ENCODE results near the gene ZDHHC17.
"Not testable (repeated sequence)": the region's sequence is repeated elsewhere in the genome, so short reads cannot be mapped to it uniquely, and the experiment has no call there.

Gene ZDHHC17

GRCh38 chr12:76763746-76764675, at the start of gene ZDHHC17:
Gene ZDHHC17 (plus strand): TSS chr12:76764115. CDS start chr12:76764237, 122 bp downstream.
- DNase-seq, result peak; percentile 82 to 91 (median 87)

GRCh38 chr12:76714415-76714814, 49.5 kb upstream of the ZDHHC17 start:
- DNase-seq, result no peak

GRCh38 chr12:76714861-76715260, 49.1 kb upstream of the ZDHHC17 start:
- DNase-seq, result no peak

- no peak for DNase-seq
Observed at GRCh38 chr12:76715332-76715731, 48.6 kb upstream of the ZDHHC17 start.

GRCh38 chr12:76717314-76717713, 46.6 kb upstream of the ZDHHC17 start:
- no peak for DNase-seq

- DNase-seq, result no peak
Observed at GRCh38 chr12:76719171-76720041, 44.5 kb upstream of the ZDHHC17 start.

- no peak for DNase-seq
Observed at GRCh38 chr12:76720068-76720467, 43.8 kb upstream of the ZDHHC17 start.

- DNase-seq, result no peak
Observed at GRCh38 chr12:76726626-76727025, 37.3 kb upstream of the ZDHHC17 start.

GRCh38 chr12:76732188-76732587, 31.7 kb upstream of the ZDHHC17 start:
- DNase-seq, result not testable (repeated sequence)

- not testable (repeated sequence) for DNase-seq
Observed at GRCh38 chr12:76737689-76738088, 26.2 kb upstream of the ZDHHC17 start.

- no peak for DNase-seq
Observed at GRCh38 chr12:76738824-76739579, 24.9 kb upstream of the ZDHHC17 start.

- no peak for DNase-seq
Observed at GRCh38 chr12:76739896-76740295, 24.0 kb upstream of the ZDHHC17 start.

- no peak for DNase-seq
Observed at GRCh38 chr12:76740501-76740900, 23.4 kb upstream of the ZDHHC17 start.

GRCh38 chr12:76745343-76745742, 18.6 kb upstream of the ZDHHC17 start:
- DNase-seq, result no peak

GRCh38 chr12:76746516-76746915, 17.4 kb upstream of the ZDHHC17 start:
- DNase-seq, result no peak

GRCh38 chr12:76747245-76747644, 16.7 kb upstream of the ZDHHC17 start:
- DNase-seq, result no peak

- no peak for DNase-seq
Observed at GRCh38 chr12:76755829-76756379, 8.0 kb upstream of the ZDHHC17 start.

GRCh38 chr12:76757694-76758093, 6.2 kb upstream of the ZDHHC17 start:
- DNase-seq, result no peak

GRCh38 chr12:76762601-76762980, 1.3 kb upstream of the ZDHHC17 start:
- no peak for DNase-seq

- no peak for DNase-seq
Observed at GRCh38 chr12:76764856-76765255, 941 bp downstream of the ZDHHC17 start.

GRCh38 chr12:76765598-76765997, 1.7 kb downstream of the ZDHHC17 start:
- no peak for DNase-seq

- DNase-seq, result no peak
Observed at GRCh38 chr12:76766161-76766560, 2.2 kb downstream of the ZDHHC17 start.

GRCh38 chr12:76768576-76768975, 4.7 kb downstream of the ZDHHC17 start:
- no peak for DNase-seq

All from activated naive CD4-positive, alpha-beta T cell (primary cell).